Renal cortical epithelial cell (primary cell): Measurements from ENCODE around the gene CBFB. TPM values are rescaled to one million over a fixed set of nuclear protein-coding genes. Genes with fewer than 3 reads are reported as not detected.
A peak's percentile ranks its signal among the peaks of the same experiment; 100 is the strongest.
"Not testable (repeated sequence)": the region's sequence is repeated elsewhere in the genome, so short reads cannot be mapped to it uniquely, and the experiment has no call there.

Experiments
- DNase-seq: peaks from one replicate; pipeline ENCODE4 v3.0.0-alpha.2; 2011; ENCODE audit warnings: low read depth
- total RNA-seq: library from RNA; depleted of rRNA; stranded (reverse); fragments of >200 nt; gene quantifications from 2 replicates; pipeline ENCODE4 v1.2.3, GENCODE V29; 2014

The CBFB gene
- 113 and 132 TPM in 2 replicates for total RNA-seq

DNA sequence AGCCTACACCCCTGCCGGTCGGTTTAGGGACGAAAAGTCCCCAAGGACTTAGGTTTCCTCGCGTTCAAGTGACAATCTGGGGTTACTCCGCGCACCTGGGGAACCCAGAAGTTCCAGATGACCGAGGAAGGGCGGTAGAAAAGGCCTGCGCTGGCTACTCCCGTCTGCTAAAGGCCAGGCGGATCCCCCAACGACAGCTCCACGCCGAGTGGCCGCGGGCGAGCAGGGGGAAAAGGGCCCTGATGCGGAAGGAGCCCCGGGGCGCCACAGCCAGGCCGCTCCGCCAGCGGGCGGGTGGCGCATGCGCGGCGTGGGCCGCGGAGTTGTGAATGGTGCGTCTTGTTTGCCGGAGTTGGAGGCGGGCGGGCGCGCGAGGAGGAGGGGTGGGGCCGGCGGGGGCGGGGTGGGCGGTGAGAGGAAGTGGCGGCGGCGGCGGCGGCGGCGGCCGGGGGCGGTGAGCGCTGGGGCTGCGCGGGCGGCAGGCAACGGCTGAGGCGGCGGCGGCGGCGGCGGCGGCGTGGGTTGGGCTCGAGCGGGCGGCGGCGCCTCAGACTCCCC is at the start of gene CBFB:
Gene CBFB, plus strand, starts transcription at position 454 of the 558 bp plus-strand sequence. CDS start 259 bp downstream, outside the sequence.
- DNase-seq: peak; percentile 71

DNA sequence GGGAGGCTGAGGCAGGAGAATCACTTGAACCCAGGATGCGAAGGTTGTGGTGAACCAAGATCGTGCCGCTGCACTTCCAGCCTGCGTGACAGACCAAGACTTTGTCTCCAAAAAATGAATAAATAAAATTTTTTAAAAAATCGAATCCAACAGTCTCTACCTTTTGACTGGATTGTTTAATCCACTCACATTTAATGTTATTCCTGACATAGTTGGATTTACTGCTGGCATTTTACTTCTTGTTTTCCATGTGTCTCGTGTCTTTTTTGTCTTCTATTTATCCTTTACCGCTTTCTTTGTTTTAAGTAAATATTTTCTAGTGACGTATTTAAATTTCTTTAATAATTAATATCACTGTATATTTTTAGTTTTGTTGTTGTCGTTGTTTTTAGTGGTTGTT is 45.9 kb upstream of the CBFB start:
- no peak for DNase-seq

- DNase-seq: no peak
These were observed 44.0 kb upstream of the CBFB start for GRCh38 chr16:66984892-66985311.

DNA sequence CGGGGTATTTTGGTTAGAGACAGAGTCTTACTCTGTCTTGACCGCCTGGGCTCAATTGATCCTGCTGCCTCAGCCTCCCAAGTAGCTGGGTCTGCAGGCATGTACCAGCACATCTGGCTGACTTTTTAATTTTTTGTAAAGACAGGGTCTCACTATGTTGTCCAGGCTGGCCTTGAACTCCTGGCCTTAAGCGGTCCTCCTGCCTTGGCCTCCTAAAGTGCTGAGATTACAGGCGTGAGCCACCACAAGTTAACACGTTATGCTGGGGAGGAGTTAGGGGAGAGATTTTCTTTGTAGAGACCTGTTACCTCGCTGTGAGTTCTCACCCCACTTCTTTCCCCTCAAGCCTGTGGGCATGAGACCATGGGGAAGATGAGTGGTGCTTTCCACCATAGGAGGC is 42.4 kb upstream of the CBFB start:
- no peak for DNase-seq

- DNase-seq: peak; percentile 97
These were observed 40.7 kb upstream of the CBFB start, which contains the start of gene CES4A for GRCh38 chr16:66988197-66988788. Gene CES4A (plus strand): TSS chr16:66988589. CDS start chr16:66988773, 184 bp downstream.

DNA sequence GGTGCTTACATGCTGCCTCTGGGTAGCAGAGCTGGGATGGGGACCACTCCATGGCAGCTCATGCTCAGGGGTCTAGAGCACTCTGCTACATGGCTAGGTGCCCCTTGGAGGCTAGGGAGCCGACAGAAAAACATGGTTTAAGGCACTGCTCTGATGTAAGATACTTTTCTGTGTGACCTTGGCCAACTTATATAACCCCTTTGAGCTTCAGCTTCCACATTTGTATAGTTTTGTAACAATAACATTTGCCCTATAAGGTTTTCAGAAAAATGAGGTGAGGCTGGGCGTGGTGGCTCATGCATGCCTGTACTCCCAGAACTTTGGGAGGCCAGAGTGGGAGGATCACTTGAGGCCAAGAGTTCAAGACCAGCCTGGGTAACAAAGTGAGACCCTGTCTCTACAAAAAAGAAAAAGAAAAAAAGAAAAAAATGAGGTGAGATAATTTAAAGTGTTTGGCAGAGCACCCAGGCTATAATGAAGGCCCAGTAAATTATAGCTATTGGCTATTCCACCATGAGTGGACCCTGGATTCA is 37.3 kb upstream of the CBFB start:
- no peak for DNase-seq

DNA sequence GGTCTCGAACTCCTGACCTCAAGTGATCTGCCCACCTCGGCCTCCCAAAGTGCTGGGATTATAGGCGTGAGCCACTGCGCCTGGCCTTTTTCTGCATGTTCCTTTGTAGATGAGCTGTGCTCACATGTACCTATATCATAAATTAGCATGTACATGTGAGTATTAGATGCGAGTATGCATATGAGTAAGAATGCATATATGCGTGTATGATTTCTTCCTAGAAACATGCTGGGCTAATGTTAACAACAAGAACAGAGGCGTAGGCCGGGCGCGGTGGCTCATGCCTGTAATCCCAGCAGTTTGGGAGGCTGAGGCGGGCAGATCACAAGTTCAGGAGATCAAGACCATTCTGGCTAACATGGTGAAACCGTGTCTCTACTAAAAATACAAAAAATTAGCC is 35.4 kb upstream of the CBFB start:
- DNase-seq: not testable (repeated sequence)

- DNase-seq: peak; percentile 99
These were observed 32.5 kb upstream of the CBFB start for GRCh38 chr16:66996324-66996982.

DNA sequence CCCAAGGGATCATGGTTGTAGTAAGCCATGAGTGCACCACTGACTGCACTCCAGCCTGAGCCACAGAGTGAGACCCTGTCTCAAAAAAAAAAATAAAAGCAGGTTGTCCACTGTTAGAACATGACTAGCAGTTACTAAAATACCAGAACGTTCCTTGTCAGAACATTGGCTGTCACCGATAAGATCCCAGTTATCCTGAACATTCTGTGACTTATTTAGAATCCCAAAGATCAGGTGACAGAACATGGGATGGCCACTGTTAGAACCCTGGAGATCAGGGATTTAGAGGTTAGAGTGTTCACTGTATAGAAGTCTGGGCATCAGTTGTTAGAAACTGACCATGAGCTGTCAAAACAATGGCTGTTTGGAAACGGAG is 32.0 kb upstream of the CBFB start:
- no peak for DNase-seq

DNA sequence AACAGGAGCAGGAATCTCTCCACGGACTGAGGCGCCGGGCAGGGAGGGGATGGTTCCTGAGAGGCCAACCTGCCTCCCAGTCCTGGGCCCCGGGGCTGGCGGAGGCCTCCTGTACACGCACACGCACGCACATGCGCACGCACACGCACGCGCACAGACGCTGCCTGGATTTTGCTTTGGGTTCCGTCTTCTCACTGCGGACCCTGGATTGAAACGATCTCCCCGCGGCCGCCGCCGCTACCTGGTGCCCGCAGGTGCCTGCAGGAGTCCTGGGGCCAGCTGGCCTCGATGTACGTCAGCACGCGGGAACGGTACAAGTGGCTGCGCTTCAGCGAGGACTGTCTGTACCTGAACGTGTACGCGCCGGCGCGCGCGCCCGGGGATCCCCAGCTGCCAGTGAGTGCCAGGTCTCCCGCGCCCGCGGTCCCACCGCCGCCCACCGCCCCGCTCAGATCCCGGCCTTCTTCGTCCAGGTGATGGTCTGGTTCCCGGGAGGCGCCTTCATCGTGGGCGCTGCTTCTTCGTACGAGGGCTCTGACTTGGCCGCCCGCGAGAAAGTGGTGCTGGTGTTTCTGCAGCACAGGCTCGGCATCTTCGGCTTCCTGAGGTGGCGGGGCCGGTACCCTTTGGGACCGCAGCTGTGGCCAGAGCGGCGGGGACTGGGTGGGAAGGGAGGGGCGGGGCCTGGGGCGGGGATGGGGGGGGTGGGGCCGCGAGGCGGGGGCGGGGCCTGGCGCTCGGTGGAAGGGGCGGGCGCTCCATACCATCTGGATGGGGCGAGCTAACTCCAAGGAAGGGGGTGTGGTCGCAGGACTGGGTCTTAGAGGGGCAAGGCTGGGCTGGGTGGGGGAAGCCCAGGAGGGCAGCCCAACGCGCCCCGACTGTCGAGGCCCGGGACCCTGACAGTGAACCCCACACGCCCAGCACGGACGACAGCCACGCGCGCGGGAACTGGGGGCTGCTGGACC is 28.3 kb upstream of the CBFB start:
- DNase-seq: no peak

GRCh38 chr16:67001726-67002125 is 27.2 kb upstream of the CBFB start:
- DNase-seq: peak; percentile 43

DNA sequence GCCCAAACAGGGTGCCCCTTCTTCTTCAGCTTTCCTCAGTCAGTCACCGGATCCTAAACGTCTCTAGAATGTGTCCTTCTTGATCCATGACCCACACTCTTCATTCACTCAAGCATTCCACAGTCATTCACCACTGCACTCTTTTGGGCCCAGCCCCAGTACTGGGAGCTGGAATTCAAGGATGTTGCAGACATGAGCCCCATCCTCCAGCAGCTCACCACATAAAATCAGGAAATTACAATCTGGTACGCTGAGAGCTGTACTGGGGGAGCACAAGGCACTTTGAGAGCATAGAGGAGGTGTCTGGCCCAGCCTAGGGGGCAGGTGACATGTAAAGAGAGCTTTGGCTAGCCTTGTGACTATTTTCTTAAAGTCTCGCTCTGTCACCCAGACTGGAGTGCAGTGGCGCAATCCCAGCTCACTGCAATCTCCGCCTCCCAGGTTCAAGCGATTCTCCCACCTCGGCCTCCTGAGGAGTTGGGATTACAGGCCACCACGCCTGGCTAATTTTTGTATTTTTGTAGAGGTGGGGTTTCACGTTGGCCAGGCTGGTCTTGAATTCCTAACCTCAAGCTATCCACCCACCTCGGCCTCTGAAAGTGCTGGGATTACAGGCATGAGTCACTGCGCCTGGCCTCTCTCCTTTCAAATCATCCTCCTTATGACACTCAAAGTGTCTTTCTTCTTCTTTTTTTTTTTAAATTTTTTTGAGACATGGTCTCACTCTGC is 21.9 kb upstream of the CBFB start:
- DNase-seq: peak; percentile 61

- no peak for DNase-seq
These were observed 19.8 kb upstream of the CBFB start for GRCh38 chr16:67009158-67009557.

GRCh38 chr16:67011274-67011673 is 17.7 kb upstream of the CBFB start:
- no peak for DNase-seq

DNA sequence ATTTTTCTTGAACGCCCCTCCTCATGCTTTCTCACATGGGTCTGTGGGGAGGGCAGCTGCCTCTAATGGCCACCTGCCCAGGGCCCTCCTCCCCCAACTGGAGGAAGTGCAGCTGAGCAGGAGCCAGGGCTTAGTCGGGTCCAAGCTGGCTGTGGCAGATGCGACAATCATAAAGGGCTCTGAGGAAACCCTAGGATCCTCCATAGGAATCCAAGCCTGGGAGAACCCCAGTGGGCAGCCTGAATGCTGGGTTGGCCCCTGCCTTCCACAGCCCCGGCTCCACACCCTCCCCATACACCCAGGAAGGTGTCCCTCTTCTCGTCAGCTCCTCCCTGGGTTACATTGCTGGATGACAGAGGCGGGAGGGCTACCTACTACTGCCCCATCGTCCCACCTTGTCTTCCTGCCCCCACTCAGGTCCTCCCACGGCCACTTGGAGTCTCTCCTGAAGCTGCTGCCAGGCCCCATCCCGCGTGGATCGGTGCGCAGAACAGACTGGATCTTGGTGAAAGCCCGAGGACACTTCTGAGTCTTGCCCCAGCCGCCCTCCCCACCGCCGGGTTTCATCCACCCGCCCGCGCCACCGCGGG is 15.6 kb upstream of the CBFB start:
- no peak for DNase-seq

- DNase-seq: no peak
These were observed 14.9 kb upstream of the CBFB start for GRCh38 chr16:67013823-67014633.

DNA sequence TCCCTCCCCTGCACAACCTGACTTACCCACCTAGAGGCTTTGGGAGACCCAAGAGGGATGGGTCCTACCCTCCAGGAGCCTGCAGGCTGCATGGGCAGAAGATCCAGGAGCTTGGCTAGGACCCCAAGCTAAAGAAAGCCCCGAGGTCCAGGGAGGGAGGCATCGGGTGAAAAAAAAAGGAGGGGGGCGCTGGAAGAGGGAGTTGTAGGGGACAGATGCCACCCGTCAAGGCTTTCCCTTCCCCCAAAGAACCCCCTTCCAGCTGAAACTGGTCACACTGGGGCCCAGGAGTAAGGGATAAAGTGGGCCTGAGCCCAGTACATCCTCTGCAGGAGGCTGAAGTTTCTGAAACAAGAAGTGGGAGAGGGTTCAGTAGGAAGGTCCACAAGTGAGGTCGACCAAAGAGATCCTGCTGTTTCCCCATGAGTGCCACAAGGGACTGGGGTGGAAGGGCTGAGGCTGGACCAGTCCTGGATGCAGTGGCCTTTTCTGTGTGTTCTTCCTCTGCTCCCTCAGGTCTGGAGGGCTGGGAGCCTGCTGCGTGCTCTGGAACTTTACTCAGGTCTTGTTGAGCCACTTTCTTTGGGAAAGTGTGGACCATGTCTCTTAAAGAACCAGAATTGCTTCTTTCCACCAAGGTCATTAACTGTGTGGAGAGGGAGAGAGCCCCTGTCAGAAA is 14.2 kb upstream of the CBFB start:
- DNase-seq: no peak

DNA sequence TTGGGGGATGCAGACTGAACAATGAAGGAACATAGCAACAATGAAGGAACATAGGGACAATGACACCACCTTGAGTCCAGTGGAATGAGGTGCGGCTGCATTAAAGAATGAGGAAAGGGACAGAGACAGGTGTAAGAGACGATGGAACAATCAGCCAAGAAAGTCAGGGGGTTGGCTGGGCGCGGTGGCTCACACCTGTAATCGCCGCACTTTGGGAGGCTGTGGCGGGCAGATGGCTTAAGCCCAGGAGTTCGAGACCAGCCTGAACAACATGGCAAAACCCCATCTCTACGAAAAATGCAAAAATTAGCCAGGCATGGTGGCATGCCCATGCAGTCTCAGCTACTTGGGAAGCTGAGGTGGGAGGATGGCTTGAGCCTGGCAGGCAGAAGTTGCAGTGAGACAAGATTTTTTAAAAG is 13.6 kb upstream of the CBFB start:
- no peak for DNase-seq

DNA sequence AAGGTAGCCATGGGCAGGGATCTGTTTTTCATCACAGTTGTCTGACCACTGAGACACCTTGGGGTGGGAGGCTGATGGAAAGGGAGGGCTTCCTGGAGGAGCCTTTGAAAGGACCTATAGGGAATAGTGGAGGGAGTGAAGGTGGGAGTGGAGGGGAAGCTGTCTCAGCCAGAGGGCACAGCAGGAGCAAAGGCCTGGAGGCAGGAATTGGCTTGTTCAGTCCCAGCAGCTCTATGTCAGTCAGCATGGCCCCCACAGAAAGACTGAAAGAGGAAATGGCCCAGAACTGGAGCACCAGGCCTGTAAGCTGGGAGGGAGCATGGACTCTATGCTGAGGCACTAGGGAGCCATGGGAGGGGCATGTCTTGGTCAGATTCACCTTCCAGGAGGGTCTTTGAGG is 12.8 kb upstream of the CBFB start:
- no peak for DNase-seq
